H9 (cell line): Measurements from ENCODE around the gene ANXA1. TPM values are rescaled to one million over a fixed set of nuclear protein-coding genes. Genes with fewer than 3 reads are reported as not detected.

Source experiments
- DNase-seq: peaks from one replicate; pipeline ENCODE4 v3.0.0-alpha.2; 2017
- H2AFZ ChIP-seq: one replicate; pipeline ENCODE4 v1.6.1; 2013; ENCODE audit warnings: mild to moderate bottlenecking, low read length, control low read depth, moderate library complexity
- H2AK5ac ChIP-seq: 2 replicates; pipeline ENCODE4 v1.6.1; 2013; ENCODE audit warnings: low read length, control low read depth, mixed read lengths; ENCODE audit not compliant: insufficient read length
- H2BK120ac ChIP-seq: one replicate; pipeline ENCODE4 v1.6.1; 2013; ENCODE audit warnings: low read depth, mild to moderate bottlenecking, low read length, control low read depth, inconsistent platforms; ENCODE audit not compliant: poor library complexity, severe bottlenecking
- H2BK12ac ChIP-seq: 2 replicates; pipeline ENCODE4 v1.6.1; 2013; ENCODE audit warnings: low read length, control low read depth, mixed read lengths, low read depth; ENCODE audit not compliant: insufficient read length
- H2BK15ac ChIP-seq: 2 replicates; pipeline ENCODE4 v1.6.1; 2013; ENCODE audit warnings: low read depth, low read length, control low read depth
- H2BK20ac ChIP-seq: one replicate; pipeline ENCODE4 v1.6.1; 2013; ENCODE audit warnings: low read depth, mild to moderate bottlenecking, low read length, control low read depth, inconsistent platforms; ENCODE audit not compliant: poor library complexity, severe bottlenecking
- H2BK5ac ChIP-seq: 2 replicates; pipeline ENCODE4 v1.6.1; 2013; ENCODE audit warnings: low read length, control low read depth, mixed read lengths; ENCODE audit not compliant: insufficient read length
- H3K14ac ChIP-seq: 2 replicates; pipeline ENCODE4 v1.6.1; 2013; ENCODE audit warnings: low read length, control low read depth; ENCODE audit not compliant: insufficient read depth
- H3K18ac ChIP-seq: 2 replicates; pipeline ENCODE4 v1.6.1; 2013; ENCODE audit warnings: low read depth, mild to moderate bottlenecking, mixed read lengths, low read length, control low read depth; ENCODE audit not compliant: insufficient read length
- H3K23ac ChIP-seq: 2 replicates; pipeline ENCODE4 v1.6.1; 2013; ENCODE audit warnings: low read length, control low read depth, mixed read lengths, low read depth; ENCODE audit not compliant: insufficient read length
- H3K23me2 ChIP-seq: 2 replicates; pipeline ENCODE4 v1.6.1; 2013; ENCODE audit warnings: low read depth, mild to moderate bottlenecking, mixed read lengths, low read length, control low read depth; ENCODE audit not compliant: insufficient read length, poor library complexity, severe bottlenecking
- H3K27ac ChIP-seq: 2 replicates; pipeline ENCODE4 v1.5.1; 2013; ENCODE audit warnings: low read length, control low read depth, mixed read lengths, low read depth; ENCODE audit not compliant: insufficient read length
- H3K27me3 ChIP-seq: 2 replicates; pipeline ENCODE4 v1.6.1; 2013; ENCODE audit warnings: low read length, control low read depth, inconsistent platforms; ENCODE audit not compliant: insufficient read depth
- H3K4ac ChIP-seq: 2 replicates; pipeline ENCODE4 v1.6.1; 2013; ENCODE audit warnings: low read depth, mild to moderate bottlenecking, control low read depth, inconsistent platforms, low read length, moderate library complexity
- H3K4me1 ChIP-seq: 2 replicates; pipeline ENCODE4 v1.6.1; 2013; ENCODE audit warnings: low read length, control low read depth, inconsistent platforms; ENCODE audit not compliant: insufficient read depth
- H3K4me2 ChIP-seq: 2 replicates; pipeline ENCODE4 v1.6.1; 2013; ENCODE audit warnings: low read length, control low read depth, mixed read lengths; ENCODE audit not compliant: insufficient read length, insufficient read depth
- H3K56ac ChIP-seq: 2 replicates; pipeline ENCODE4 v1.6.1; 2013; ENCODE audit warnings: low read depth, mild to moderate bottlenecking, mixed read lengths, low read length, control low read depth; ENCODE audit not compliant: insufficient read length
- H3K79me1 ChIP-seq: 2 replicates; pipeline ENCODE4 v1.6.1; 2013; ENCODE audit warnings: low read depth, mild to moderate bottlenecking, moderate library complexity, low read length, control low read depth, inconsistent platforms; ENCODE audit not compliant: insufficient read depth, poor library complexity, severe bottlenecking
- H3K79me2 ChIP-seq: 2 replicates; pipeline ENCODE4 v1.6.1; 2013; ENCODE audit warnings: low read length, control low read depth, inconsistent platforms; ENCODE audit not compliant: insufficient read depth
- H3K9ac ChIP-seq: 2 replicates; pipeline ENCODE4 v1.6.1; 2013; ENCODE audit warnings: low read length, control low read depth, mixed read lengths; ENCODE audit not compliant: insufficient read length; ENCODE audit errors: extremely low read depth
- H3K9me3 ChIP-seq: one replicate; pipeline ENCODE4 v1.6.1; 2013; ENCODE audit warnings: low read depth, low read length, inconsistent platforms; ENCODE audit not compliant: control insufficient read depth
- H3T11ph ChIP-seq: one replicate; pipeline ENCODE4 v1.6.1; 2013; ENCODE audit warnings: mild to moderate bottlenecking, low read length, control low read depth, inconsistent platforms
- H4K20me1 ChIP-seq: one replicate; pipeline ENCODE4 v1.6.1; 2013; ENCODE audit not compliant: control insufficient read depth, insufficient read length, insufficient read depth
- H4K5ac ChIP-seq: 2 replicates; pipeline ENCODE4 v1.6.1; 2013; ENCODE audit warnings: low read depth, mild to moderate bottlenecking, mixed read lengths, low read length, control low read depth; ENCODE audit not compliant: insufficient read length
- H4K8ac ChIP-seq: replicated peaks from 2 replicates; pipeline ENCODE4 v1.6.1; 2013; ENCODE audit warnings: low read length, control low read depth, mixed read lengths, low read depth; ENCODE audit not compliant: insufficient read length
- H4K91ac ChIP-seq: 2 replicates; pipeline ENCODE4 v1.6.1; 2013; ENCODE audit warnings: low read depth, mild to moderate bottlenecking, moderate library complexity, mixed read lengths, low read length, control low read depth; ENCODE audit not compliant: insufficient read length
- H3K27ac Mint-ChIP-seq, 3 experiments: 2 replicates in 2 of 3; 3 replicates in 1 of 3; pipeline ENCODE4 v1.8.0; 2020 to 2021; ENCODE audit warnings: mixed read lengths in 3 of 3, mild to moderate bottlenecking in 1 of 3, moderate library complexity in 1 of 3
- H3K27me3 Mint-ChIP-seq: 2 replicates; pipeline ENCODE4 v1.8.0; 2021; ENCODE audit warnings: low read depth, mild to moderate bottlenecking, moderate library complexity, mixed read lengths
- H3K36me3 Mint-ChIP-seq, 3 experiments: 2 replicates in 2 of 3; 3 replicates in 1 of 3; pipeline ENCODE4 v1.8.0; 2020 to 2021; ENCODE audit warnings: low read depth in 3 of 3, mixed read lengths in 3 of 3; ENCODE audit not compliant: insufficient read depth in 1 of 3
- H3K4me1 Mint-ChIP-seq, 2 experiments: 2 replicates each; pipeline ENCODE4 v1.8.0; 2020; ENCODE audit warnings: mixed read lengths in 2 of 2
- H3K4me3 Mint-ChIP-seq, 2 experiments: 2 replicates in 1 of 2; 3 replicates in 1 of 2; pipeline ENCODE4 v1.8.0; 2020 to 2021; ENCODE audit warnings: mild to moderate bottlenecking in 2 of 2, mixed read lengths in 2 of 2, moderate library complexity in 1 of 2
- H3K9me3 Mint-ChIP-seq, 2 experiments: 2 replicates in 1 of 2; 3 replicates in 1 of 2; pipeline ENCODE4 v1.8.0; 2020; ENCODE audit warnings: mild to moderate bottlenecking in 2 of 2, mixed read lengths in 2 of 2, moderate library complexity in 1 of 2
- CTCF ChIP-seq: fragments of 200-600 bp; sonication (generic); conservative IDR thresholded peaks from 3 replicates; pipeline ENCODE4 v1.8.0; 2021; ENCODE audit warnings: antibody characterized with exemption, mild to moderate bottlenecking
- WGBS: extraction: QIAGEN DNeasy Blood & Tissue Kit; methylation state at CpG from one replicate; pipeline ENCODE4 v1.1.7; 2013; ENCODE audit warnings: missing lambda C conversion rate, low lambda C conversion rate, mixed read lengths; ENCODE audit not compliant: insufficient read length; ENCODE audit errors: extremely low coverage; 5-methylcytosine and 5-hydroxymethylcytosine counted together
- total RNA-seq: library from RNA; stranded (reverse); gene quantifications from 2 replicates; pipeline ENCODE4 v1.2.1, GENCODE V29; 2021

The ANXA1 gene
- total RNA-seq, 1 experiment from 2014 or later: 3.5 TPM

- Histone ChIP-seq H3K27me3 (no peaks in the 10 kb centered on the region), H3K79me2 (no peaks in the 10 kb centered on the region), H3K23ac (no peak overlapping the region), H2BK15ac (no peak overlapping the region), H3K4me2 (no peak overlapping the region), H2BK20ac (peak overlapping the region; percentile 60), H3K4ac (no peak overlapping the region), H2BK12ac (no peak overlapping the region), H2AFZ (no peak overlapping the region), H3K14ac (no peak overlapping the region), H4K20me1 (no peaks in the 10 kb centered on the region), H2BK120ac (no peak overlapping the region), H3K9me3 (no peaks in the 10 kb centered on the region), H3K4me1 (peaks cover 2% of the 10 kb centered on the region; the same call in 1 of the 2 replicates), H3K27ac (no peak overlapping the region), H4K91ac (no peak overlapping the region), H2AK5ac (no peak overlapping the region), H3K9ac (no peak overlapping the region), H2BK5ac (no peak overlapping the region), H3K23me2 (no peaks in the 10 kb centered on the region), H3K79me1 (no peaks in the 10 kb centered on the region), H4K8ac (no peak overlapping the region), H4K5ac (no peak overlapping the region), H3T11ph (no peak overlapping the region), H3K18ac (no peak overlapping the region), H3K56ac (no peak overlapping the region)
- no peak for TF ChIP-seq CTCF
- Mint-ChIP-seq H3K36me3 (no peaks in the 10 kb centered on the region), H3K27me3 (no peaks in the 10 kb centered on the region), H3K9me3 (no peaks in the 10 kb centered on the region; a peak in 1 of 5 replicates), H3K27ac (no peak overlapping the region), H3K4me1 (peaks cover 40 to 43% of the 10 kb centered on the region in 2 experiments), H3K4me3 (no peak overlapping the region)
- WGBS: no CpG with 5 or more reads among the region's 6 CpGs
- no peak for DNase-seq
Observed at GRCh38 chr9:73158723-73159122, 7.1 kb downstream of the ANXA1 start.
